DND-41 (cell line): ENCODE data around the gene BRSK2.

Source experiments
- ATAC-seq: fragments of 200-7000 bp; cut with Tn5 transposase; 3 replicates; pipeline ENCODE4 v1.9.1; 2021; ENCODE audit warnings: low read depth; ENCODE audit not compliant: insufficient read depth
- DNase-seq: peaks from one replicate; pipeline ENCODE4 v3.0.0-alpha.2; 2020
- H2AFZ ChIP-seq: 2 replicates; pipeline ENCODE4 v1.6.0; 2012; ENCODE audit warnings: low read depth, low read length
- H3K27ac ChIP-seq: 2 replicates; pipeline ENCODE4 v1.5.1; 2012; ENCODE audit warnings: low read length, inconsistent platforms
- H3K27me3 ChIP-seq: fragments of 200-600 bp; sonication (generic); 2 replicates; pipeline ENCODE4 v1.6.0; 2012; ENCODE audit warnings: low read length, mild to moderate bottlenecking, inconsistent platforms; ENCODE audit not compliant: insufficient read depth, poor library complexity
- H3K36me3 ChIP-seq: 2 replicates; pipeline ENCODE4 v1.5.1; 2012; ENCODE audit warnings: low read length, inconsistent platforms; ENCODE audit not compliant: insufficient read depth
- H3K4me1 ChIP-seq: 2 replicates; pipeline ENCODE4 v1.5.1; 2012; ENCODE audit warnings: mild to moderate bottlenecking, low read length; ENCODE audit not compliant: insufficient read depth
- H3K4me2 ChIP-seq: 2 replicates; pipeline ENCODE4 v1.6.0; 2012; ENCODE audit warnings: mild to moderate bottlenecking, moderate library complexity, low read length, inconsistent platforms; ENCODE audit not compliant: insufficient read depth
- H3K4me3 ChIP-seq, 2 experiments: fragments of 200-600 bp in 1 of 2; shearing (Covaris generic) in 1 of 2; 2 replicates each; pipeline ENCODE4 v1.5.1; 2012 to 2016; ENCODE audit warnings: inconsistent platforms in 2 of 2, low read length in 2 of 2, mild to moderate bottlenecking in 2 of 2, low read depth in 1 of 2, moderate library complexity in 1 of 2
- H3K79me2 ChIP-seq: 2 replicates; pipeline ENCODE4 v1.6.0; 2012; ENCODE audit warnings: low read length, inconsistent platforms; ENCODE audit not compliant: insufficient read depth
- H3K9ac ChIP-seq: 2 replicates; pipeline ENCODE4 v1.6.0; 2012; ENCODE audit warnings: low read depth, mild to moderate bottlenecking, inconsistent platforms, low read length, moderate library complexity
- H3K9me3 ChIP-seq: 2 replicates; pipeline ENCODE4 v1.5.1; 2012; ENCODE audit warnings: low read length, moderate library complexity, mild to moderate bottlenecking, inconsistent platforms; ENCODE audit not compliant: insufficient read depth, severe bottlenecking
- H4K20me1 ChIP-seq: 2 replicates; pipeline ENCODE4 v1.6.0; 2012; ENCODE audit warnings: low read length; ENCODE audit not compliant: insufficient read depth
- EZH2 ChIP-seq: IDR thresholded peaks from 3 replicates; pipeline ENCODE4 v1.6.1; 2012; ENCODE audit warnings: borderline replicate concordance, low read depth, mild to moderate bottlenecking, moderate library complexity, low read length, inconsistent platforms; ENCODE audit not compliant: severe bottlenecking
- TF ChIP-seq, protein P1 (sequence below): IDR thresholded peaks from 2 replicates; pipeline ENCODE4 v1.5.1; 2012; ENCODE audit warnings: borderline replicate concordance, low read length, moderate library complexity, mild to moderate bottlenecking; ENCODE audit not compliant: poor library complexity, severe bottlenecking; ENCODE audit errors: extremely low read depth

Gene BRSK2

DNA sequence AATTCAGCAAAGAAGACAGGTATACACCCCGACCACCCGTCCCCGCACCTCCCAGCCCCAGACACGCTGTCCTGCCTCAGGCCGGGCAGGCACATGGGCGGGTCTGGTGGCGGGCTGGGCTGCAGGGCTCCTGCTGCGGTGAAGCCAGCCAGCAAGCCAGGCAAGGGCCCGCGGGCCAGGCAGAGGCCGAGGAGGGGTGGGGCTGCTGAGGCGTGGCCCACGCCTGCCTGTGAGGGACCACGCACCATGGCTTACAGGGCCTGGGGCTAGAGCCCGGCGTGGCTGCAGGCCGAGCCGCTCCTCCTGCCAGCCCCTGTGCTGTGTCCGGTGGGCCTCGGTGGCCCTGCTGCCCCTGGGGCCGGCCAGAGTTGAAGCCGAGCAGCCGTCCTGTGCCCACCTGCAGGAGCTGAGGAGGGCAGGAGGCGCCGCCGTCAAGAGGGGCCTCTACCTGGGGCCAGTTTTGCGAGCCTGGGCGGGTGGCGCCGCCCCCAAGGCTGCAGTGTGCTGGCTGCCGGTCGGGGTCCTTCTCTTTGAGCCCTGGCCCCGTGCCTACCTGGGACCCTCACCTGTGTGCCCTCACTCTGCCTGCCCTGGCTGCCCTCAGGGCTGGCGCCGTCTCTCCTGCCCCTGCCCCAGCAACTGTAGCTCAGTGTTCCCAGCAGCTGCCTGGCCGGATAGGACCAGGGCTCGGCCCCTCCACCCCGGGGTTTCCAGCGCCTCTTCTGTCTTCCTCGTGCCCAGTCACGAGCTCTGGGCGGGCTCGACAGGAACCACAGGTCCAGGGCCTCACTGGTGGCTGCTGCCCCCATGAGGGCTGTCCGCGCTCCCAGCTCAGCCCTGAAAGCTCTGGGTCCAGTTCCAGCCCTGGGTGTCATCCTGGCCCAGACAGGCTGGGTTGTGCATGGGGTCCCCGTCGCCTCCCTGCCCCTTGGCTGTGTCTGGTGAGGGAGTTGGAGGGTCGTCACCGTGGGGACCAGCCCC, 58.4 kb downstream of the BRSK2 start:
- H3K27me3 ChIP-seq: no peaks in the 10 kb centered on the region
- no peaks in the 10 kb centered on the region for H3K4me1 ChIP-seq
- no peak overlapping the region for H3K9ac ChIP-seq
- no peaks in the 10 kb centered on the region for H3K79me2 ChIP-seq
- no peak overlapping the region for H3K4me3 ChIP-seq
- H3K27ac ChIP-seq: no peak overlapping the region
- no peaks in the 10 kb centered on the region for H3K9me3 ChIP-seq
- peaks cover 18% of the 10 kb centered on the region for H4K20me1 ChIP-seq
- H3K4me2 ChIP-seq: no peak overlapping the region
- ATAC-seq: no peak
- no peak overlapping the region for H2AFZ ChIP-seq
- no peaks in the 10 kb centered on the region for H3K36me3 ChIP-seq
- no peak for TF ChIP-seq EZH2
- TF ChIP-seq, protein P1, sequence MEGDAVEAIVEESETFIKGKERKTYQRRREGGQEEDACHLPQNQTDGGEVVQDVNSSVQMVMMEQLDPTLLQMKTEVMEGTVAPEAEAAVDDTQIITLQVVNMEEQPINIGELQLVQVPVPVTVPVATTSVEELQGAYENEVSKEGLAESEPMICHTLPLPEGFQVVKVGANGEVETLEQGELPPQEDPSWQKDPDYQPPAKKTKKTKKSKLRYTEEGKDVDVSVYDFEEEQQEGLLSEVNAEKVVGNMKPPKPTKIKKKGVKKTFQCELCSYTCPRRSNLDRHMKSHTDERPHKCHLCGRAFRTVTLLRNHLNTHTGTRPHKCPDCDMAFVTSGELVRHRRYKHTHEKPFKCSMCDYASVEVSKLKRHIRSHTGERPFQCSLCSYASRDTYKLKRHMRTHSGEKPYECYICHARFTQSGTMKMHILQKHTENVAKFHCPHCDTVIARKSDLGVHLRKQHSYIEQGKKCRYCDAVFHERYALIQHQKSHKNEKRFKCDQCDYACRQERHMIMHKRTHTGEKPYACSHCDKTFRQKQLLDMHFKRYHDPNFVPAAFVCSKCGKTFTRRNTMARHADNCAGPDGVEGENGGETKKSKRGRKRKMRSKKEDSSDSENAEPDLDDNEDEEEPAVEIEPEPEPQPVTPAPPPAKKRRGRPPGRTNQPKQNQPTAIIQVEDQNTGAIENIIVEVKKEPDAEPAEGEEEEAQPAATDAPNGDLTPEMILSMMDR: no peak
- DNase-seq: no peak

- Histone ChIP-seq H4K20me1 (peaks cover 21% of the 10 kb centered on the region), H3K9ac (no peak overlapping the region), H3K27ac (no peak overlapping the region), H3K27me3 (no peaks in the 10 kb centered on the region), H3K4me3 (no peak overlapping the region), H3K79me2 (no peaks in the 10 kb centered on the region), H3K36me3 (no peaks in the 10 kb centered on the region), H3K4me2 (no peak overlapping the region), H2AFZ (no peak overlapping the region), H3K4me1 (no peaks in the 10 kb centered on the region), H3K9me3 (no peaks in the 10 kb centered on the region)
- DNase-seq: no peak
- no peak for TF ChIP-seq EZH2
- TF ChIP-seq, protein P1: no peak
- no peak for ATAC-seq
These were observed 59.1 kb downstream of the BRSK2 start for GRCh38 chr11:1448882-1449281.

DNA sequence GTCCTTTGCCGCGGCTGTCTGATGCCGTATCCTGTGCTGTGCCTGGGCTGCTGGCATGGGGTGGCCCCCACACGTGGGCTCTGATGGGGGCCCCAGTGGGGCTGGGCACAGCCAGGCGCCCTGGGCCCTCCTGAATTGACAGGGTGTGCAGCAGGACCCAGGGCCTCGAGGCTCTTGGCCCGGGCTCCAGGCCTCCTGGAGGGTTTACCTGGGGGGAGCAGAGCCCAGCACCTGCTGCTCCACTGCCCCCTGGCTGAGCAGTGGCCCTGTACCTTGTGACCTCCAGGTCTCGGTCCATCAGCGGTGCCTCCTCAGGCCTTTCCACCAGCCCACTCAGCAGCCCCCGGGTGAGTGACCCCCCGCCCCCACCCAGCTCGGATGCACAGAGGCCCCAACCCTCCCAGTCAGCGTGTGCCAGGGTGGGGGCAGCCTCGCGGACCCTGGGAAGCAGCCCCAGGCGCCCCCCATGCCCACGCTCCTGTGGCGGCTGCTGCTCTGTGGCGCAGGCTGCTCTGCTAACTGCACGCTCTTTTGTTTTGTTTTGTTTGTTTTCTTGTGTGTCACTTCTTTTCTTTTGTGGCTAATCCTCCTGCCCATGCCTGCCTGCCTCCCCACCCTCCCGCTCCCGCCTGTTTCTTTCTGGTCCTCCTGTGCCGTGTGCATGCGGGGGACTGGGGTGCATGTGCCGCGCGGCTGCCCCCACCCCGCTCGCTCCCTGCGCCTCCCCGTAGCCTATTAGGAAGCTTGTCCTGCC, 59.9 kb downstream of the BRSK2 start:
- no peaks in the 10 kb centered on the region for H3K36me3 ChIP-seq
- no peak overlapping the region for H2AFZ ChIP-seq
- H3K27ac ChIP-seq: no peak overlapping the region
- H3K79me2 ChIP-seq: no peaks in the 10 kb centered on the region
- no peak overlapping the region for H3K9ac ChIP-seq
- H3K4me2 ChIP-seq: no peak overlapping the region
- TF ChIP-seq EZH2: no peak
- DNase-seq: no peak
- peaks cover 28% of the 10 kb centered on the region; the same call in 1 of the 2 replicates for H4K20me1 ChIP-seq
- H3K4me3 ChIP-seq: no peak overlapping the region
- no peaks in the 10 kb centered on the region for H3K9me3 ChIP-seq
- no peaks in the 10 kb centered on the region for H3K4me1 ChIP-seq
- no peak for ATAC-seq
- no peaks in the 10 kb centered on the region for H3K27me3 ChIP-seq

- Histone ChIP-seq H2AFZ (no peak overlapping the region), H4K20me1 (peaks cover 31% of the 10 kb centered on the region), H3K79me2 (no peaks in the 10 kb centered on the region), H3K4me1 (no peaks in the 10 kb centered on the region), H3K27ac (no peak overlapping the region), H3K9ac (no peak overlapping the region), H3K27me3 (no peaks in the 10 kb centered on the region), H3K4me3 (no peak overlapping the region), H3K36me3 (no peaks in the 10 kb centered on the region), H3K9me3 (no peaks in the 10 kb centered on the region), H3K4me2 (no peak overlapping the region)
- ATAC-seq: no peak
- no peak for DNase-seq
- no peak for TF ChIP-seq EZH2
- TF ChIP-seq, protein P1: no peak
These were observed 60.7 kb downstream of the BRSK2 start for GRCh38 chr11:1450344-1450875.
